HG02885 (cell line): ENCODE data around the gene LRBA.

Experiments
- ATAC-seq: cut with Tn5 transposase; IDR thresholded peaks from one replicate; pipeline ENCODE4 v1.9.1; 2021; ENCODE audit warnings: mild to moderate bottlenecking; ENCODE audit not compliant: unreplicated experiment, poor library complexity

Gene LRBA

GRCh38 chr4:150355858-150356455, 659.1 kb downstream of the LRBA start:
- ATAC-seq = no peak

- ATAC-seq = no peak
These were observed 659.7 kb downstream of the LRBA start for GRCh38 chr4:150355418-150355817.

GRCh38 chr4:150354214-150354796, 660.8 kb downstream of the LRBA start:
- no peak for ATAC-seq

- ATAC-seq = no peak
These were observed 667.0 kb downstream of the LRBA start for GRCh38 chr4:150348079-150348478.

- ATAC-seq = no peak
These were observed 669.8 kb downstream of the LRBA start for GRCh38 chr4:150345207-150345744.

- ATAC-seq = no peak
These were observed 671.3 kb downstream of the LRBA start for GRCh38 chr4:150343796-150344195.

- ATAC-seq = no peak
These were observed 672.1 kb downstream of the LRBA start for GRCh38 chr4:150342945-150343344.

- ATAC-seq = no peak
These were observed 677.4 kb downstream of the LRBA start for GRCh38 chr4:150337734-150338133.

- no peak for ATAC-seq
These were observed 678.2 kb downstream of the LRBA start for GRCh38 chr4:150336676-150337412.

GRCh38 chr4:150332961-150333360, 682.1 kb downstream of the LRBA start:
- no peak for ATAC-seq

GRCh38 chr4:150332086-150332485, 683.0 kb downstream of the LRBA start:
- ATAC-seq = no peak

GRCh38 chr4:150329373-150329772, 685.7 kb downstream of the LRBA start:
- ATAC-seq = no peak

- ATAC-seq = peak; percentile 52
These were observed 686.6 kb downstream of the LRBA start for GRCh38 chr4:150328496-150328895.

- ATAC-seq = no peak
These were observed 687.8 kb downstream of the LRBA start for GRCh38 chr4:150327262-150327780.

- peak; percentile 91 for ATAC-seq
These were observed 689.2 kb downstream of the LRBA start for GRCh38 chr4:150325872-150326271.

GRCh38 chr4:150323406-150324325, 691.4 kb downstream of the LRBA start:
- ATAC-seq = no peak

- no peak for ATAC-seq
These were observed 692.4 kb downstream of the LRBA start for GRCh38 chr4:150322646-150323045.

GRCh38 chr4:150321113-150321512, 694.0 kb downstream of the LRBA start:
- no peak for ATAC-seq

- no peak for ATAC-seq
These were observed 696.1 kb downstream of the LRBA start for GRCh38 chr4:150318971-150319370.

- no peak for ATAC-seq
These were observed 696.6 kb downstream of the LRBA start for GRCh38 chr4:150318527-150318926.
